ENCODE data around the gene UBTF. TPM values are rescaled to one million over a fixed set of nuclear protein-coding genes. Genes with fewer than 3 reads are reported as not detected.

UBTF gene
- total and polyA plus RNA-seq, 3 experiments from 2014 or later, result 78.0 to 199 (median 186) TPM

- H3K9me3 Mint-ChIP-seq, result no peaks in the 10 kb centered on the region
- Histone ChIP-seq H3K36me3 (ENCODE audit: insufficient read depth, low read length) (peaks cover 11% of the 10 kb centered on the region), H3K9me3 (ENCODE audit: low read length) (no peaks in the 10 kb centered on the region), H3K27ac (ENCODE audit: low read depth, low read length) (no peak overlapping the region), H3K4me3 (ENCODE audit: low read length) (no peak overlapping the region), H3K27me3 (ENCODE audit: insufficient read depth, low read length, poor library complexity, severe bottlenecking) (no peaks in the 10 kb centered on the region), H3K4me1 (ENCODE audit: insufficient read depth, low read length) (peaks cover 29% of the 10 kb centered on the region)
- H3K27ac Mint-ChIP-seq, result peak overlapping the region in 1 of 8 donors; percentile 61
- H3K4me3 Mint-ChIP-seq, result peak overlapping the region in 3 of 7 donors; percentile 26 to 63 (median 44)
- DNase-seq, result no peak
- POLR2A ChIA-PET, result no interaction called here
- CTCF ChIA-PET, result interaction anchor here (0.9 to 2.6 kb wide), 5 partner anchors 8 to 163 kb away, joined by 3 to 7 read pairs (median 4); partner anchors contain the start of gene GRN
- H3K27me3 Mint-ChIP-seq, result peaks cover 0 to 2% of the 10 kb centered on the region in 2 donors
- H3K4me1 Mint-ChIP-seq, result peaks cover 36 to 48% (median 39%) of the 10 kb centered on the region in 3 donors
- H3K36me3 Mint-ChIP-seq, result peaks cover 6 to 58% (median 10%) of the 10 kb centered on the region in 3 donors
These were observed 36.5 kb downstream of the UBTF start for GRCh38 chr17:44183024-44183423.

DNA sequence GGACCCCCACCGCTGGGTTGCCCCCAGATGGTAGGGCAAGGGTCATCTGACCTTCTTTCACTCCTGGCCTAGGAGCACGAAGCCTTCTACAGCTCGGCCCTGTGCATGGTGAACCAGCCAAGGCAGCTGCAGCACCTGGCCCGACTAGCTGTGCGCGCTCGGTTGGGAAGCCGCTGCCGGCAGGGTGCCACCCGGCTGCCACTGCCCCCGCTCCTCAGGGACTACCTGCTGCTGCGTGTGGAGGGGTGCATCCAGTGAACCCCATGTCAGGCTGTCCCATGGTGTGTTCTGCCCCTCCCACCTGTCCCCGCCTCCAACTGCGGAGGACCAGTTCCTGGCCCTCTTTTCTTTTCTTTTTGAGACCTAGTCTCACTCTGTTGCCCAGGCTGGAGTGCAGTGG, 41.3 kb downstream of the UBTF start:
- peaks cover 7 to 10% (median 8%) of the 10 kb centered on the region in 3 donors for H3K4me1 Mint-ChIP-seq
- H3K4me3 Mint-ChIP-seq, result no peak overlapping the region
- peaks cover 9 to 54% (median 10%) of the 10 kb centered on the region in 3 donors for H3K36me3 Mint-ChIP-seq
- H3K27me3 ChIP-seq (ENCODE audit: insufficient read depth, low read length, poor library complexity, severe bottlenecking), result no peaks in the 10 kb centered on the region
- H3K9me3 Mint-ChIP-seq, result no peaks in the 10 kb centered on the region
- H3K27ac ChIP-seq (ENCODE audit: low read depth, low read length), result no peak overlapping the region
- no peaks in the 10 kb centered on the region for H3K9me3 ChIP-seq (ENCODE audit: low read length)
- ChIA-PET CTCF (no interaction called here), POLR2A (no interaction called here)
- H3K27me3 Mint-ChIP-seq, result no peaks in the 10 kb centered on the region
- no peak overlapping the region for H3K4me3 ChIP-seq (ENCODE audit: low read length)
- H3K27ac Mint-ChIP-seq, result peak overlapping the region in 1 of 8 donors; percentile 54
- no peak for DNase-seq
- no peaks in the 10 kb centered on the region for H3K4me1 ChIP-seq (ENCODE audit: insufficient read depth, low read length)
- peaks cover 11% of the 10 kb centered on the region for H3K36me3 ChIP-seq (ENCODE audit: insufficient read depth, low read length)

DNA sequence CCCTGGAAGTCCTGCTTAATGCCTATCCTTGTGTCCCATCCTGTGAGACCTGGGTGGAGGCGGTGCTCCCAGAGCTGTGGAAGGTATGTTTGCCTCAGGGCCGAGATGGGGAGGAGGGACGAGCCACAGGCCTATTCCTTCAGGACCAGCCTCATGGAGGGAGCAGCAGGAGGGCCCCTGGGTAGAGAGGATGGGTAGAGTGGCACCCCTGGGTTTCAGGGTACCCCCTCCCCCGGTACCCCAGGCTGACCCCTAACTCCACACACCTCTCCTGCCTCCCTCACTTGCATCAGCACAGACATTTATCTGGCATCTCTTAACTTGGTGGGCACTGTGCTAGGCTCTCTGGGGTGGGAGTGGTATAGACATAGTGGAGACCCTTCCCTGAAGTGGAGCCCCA, 41.8 kb downstream of the UBTF start:
- Mint-ChIP-seq H3K36me3 (peaks cover 9 to 50% (median 10%) of the 10 kb centered on the region in 3 donors), H3K4me3 (no peak overlapping the region), H3K9me3 (no peaks in the 10 kb centered on the region), H3K27me3 (no peaks in the 10 kb centered on the region), H3K4me1 (peaks cover 7 to 10% (median 7%) of the 10 kb centered on the region in 3 donors), H3K27ac (peak overlapping the region in 1 of 8 donors; percentile 91)
- no peaks in the 10 kb centered on the region for H3K27me3 ChIP-seq (ENCODE audit: insufficient read depth, low read length, poor library complexity, severe bottlenecking)
- no peak overlapping the region for H3K27ac ChIP-seq (ENCODE audit: low read depth, low read length)
- H3K4me1 ChIP-seq (ENCODE audit: insufficient read depth, low read length), result no peaks in the 10 kb centered on the region
- peaks cover 11% of the 10 kb centered on the region for H3K36me3 ChIP-seq (ENCODE audit: insufficient read depth, low read length)
- no peaks in the 10 kb centered on the region for H3K9me3 ChIP-seq (ENCODE audit: low read length)
- ChIA-PET POLR2A (no interaction called here), CTCF (no interaction called here)
- DNase-seq, result no peak
- no peak overlapping the region for H3K4me3 ChIP-seq (ENCODE audit: low read length)

DNA sequence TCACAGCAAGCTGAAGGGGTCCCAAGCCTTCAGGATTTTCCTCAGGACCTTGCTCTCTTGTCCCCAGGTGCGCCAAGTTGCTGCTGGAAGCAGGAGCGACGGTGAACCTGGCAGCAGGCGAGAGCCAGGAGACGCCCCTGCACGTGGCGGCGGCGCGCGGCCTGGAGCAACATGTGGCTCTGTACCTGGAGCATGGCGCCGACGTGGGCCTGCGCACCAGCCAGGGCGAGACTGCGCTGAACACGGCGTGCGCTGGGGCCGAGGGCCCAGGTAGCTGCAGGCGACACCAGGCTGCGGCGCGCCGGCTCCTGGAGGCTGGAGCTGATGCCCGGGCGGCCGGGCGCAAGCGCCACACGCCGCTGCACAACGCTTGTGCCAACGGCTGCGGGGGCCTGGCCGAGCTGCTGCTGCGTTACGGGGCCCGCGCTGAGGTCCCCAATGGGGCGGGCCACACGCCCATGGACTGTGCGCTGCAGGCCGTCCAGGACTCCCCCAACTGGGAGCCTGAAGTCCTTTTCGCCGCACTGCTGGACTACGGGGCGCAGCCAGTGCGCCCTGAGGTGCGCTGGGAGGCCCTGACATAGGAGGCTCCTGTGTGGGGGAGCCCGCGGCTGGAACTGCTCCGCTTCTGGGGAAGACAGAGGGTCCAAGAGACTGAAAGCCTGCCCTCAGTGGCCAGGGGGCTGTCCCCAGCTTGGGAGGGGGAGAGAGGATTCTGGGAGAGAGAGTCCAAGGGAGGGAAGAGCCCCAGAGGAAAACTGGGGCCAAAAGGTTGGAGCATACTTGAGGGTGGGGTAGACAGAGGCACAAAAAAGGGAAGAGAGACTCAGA, 42.6 kb downstream of the UBTF start:
- Histone ChIP-seq H3K27ac (ENCODE audit: low read depth, low read length) (no peak overlapping the region), H3K36me3 (ENCODE audit: insufficient read depth, low read length) (peaks cover 4% of the 10 kb centered on the region), H3K4me3 (ENCODE audit: low read length) (no peak overlapping the region), H3K9me3 (ENCODE audit: low read length) (no peaks in the 10 kb centered on the region), H3K27me3 (ENCODE audit: insufficient read depth, low read length, poor library complexity, severe bottlenecking) (no peaks in the 10 kb centered on the region), H3K4me1 (ENCODE audit: insufficient read depth, low read length) (no peaks in the 10 kb centered on the region)
- H3K9me3 Mint-ChIP-seq, result no peaks in the 10 kb centered on the region
- peak overlapping the region in 1 of 8 donors; percentile 91 for H3K27ac Mint-ChIP-seq
- no peak for DNase-seq
- no peaks in the 10 kb centered on the region for H3K27me3 Mint-ChIP-seq
- CTCF ChIA-PET, result interaction anchor here (1.4 kb wide), 1 partner anchor 10 kb away, joined by 3 read pairs; the partner anchor contains the start of gene TMUB2
- H3K4me1 Mint-ChIP-seq, result peaks cover 4 to 6% (median 4%) of the 10 kb centered on the region in 3 donors
- no peak overlapping the region for H3K4me3 Mint-ChIP-seq
- POLR2A ChIA-PET, result no interaction called here
- peaks cover 8 to 43% (median 9%) of the 10 kb centered on the region in 3 donors for H3K36me3 Mint-ChIP-seq

DNA sequence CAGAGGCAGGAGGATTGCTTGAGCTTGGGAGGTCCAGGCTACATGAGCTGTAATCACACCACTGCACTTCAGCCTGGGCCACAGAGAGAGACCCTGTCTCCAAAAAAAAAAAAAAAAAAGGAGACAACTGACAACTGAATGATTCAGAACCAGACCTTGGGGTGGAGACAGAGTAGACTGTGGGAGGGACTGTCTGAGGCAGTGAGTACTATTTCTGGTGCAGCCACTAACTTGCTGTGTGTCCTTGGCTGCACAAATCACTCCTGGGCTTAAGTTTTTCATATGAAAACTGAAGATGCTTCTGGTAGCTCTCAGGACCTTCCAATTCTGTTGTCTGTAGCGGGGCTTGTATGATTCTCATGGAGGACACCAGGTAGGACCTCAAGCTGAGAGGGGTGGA, 43.2 kb downstream of the UBTF start:
- no peaks in the 10 kb centered on the region for H3K27me3 Mint-ChIP-seq
- H3K36me3 ChIP-seq (ENCODE audit: insufficient read depth, low read length), result no peaks in the 10 kb centered on the region
- H3K9me3 ChIP-seq (ENCODE audit: low read length), result no peaks in the 10 kb centered on the region
- H3K27ac ChIP-seq (ENCODE audit: low read depth, low read length), result no peak overlapping the region
- ChIA-PET CTCF (interaction anchor here (1.4 to 2.2 kb wide), 2 partner anchors 8 to 10 kb away, joined by 3 to 7 read pairs; partner anchors contain the start of gene TMUB2), POLR2A (no interaction called here)
- H3K4me3 Mint-ChIP-seq, result no peak overlapping the region
- no peak overlapping the region for H3K4me3 ChIP-seq (ENCODE audit: low read length)
- H3K4me1 ChIP-seq (ENCODE audit: insufficient read depth, low read length), result no peaks in the 10 kb centered on the region
- no peak for DNase-seq
- peaks cover 4 to 37% (median 7%) of the 10 kb centered on the region in 3 donors for H3K36me3 Mint-ChIP-seq
- peaks cover 0 to 3% (median 0%) of the 10 kb centered on the region in 3 donors for H3K4me1 Mint-ChIP-seq
- no peak overlapping the region for H3K27ac Mint-ChIP-seq
- H3K27me3 ChIP-seq (ENCODE audit: insufficient read depth, low read length, poor library complexity, severe bottlenecking), result no peaks in the 10 kb centered on the region
- H3K9me3 Mint-ChIP-seq, result no peaks in the 10 kb centered on the region

GRCh38 chr17:44174427-44174826, 45.0 kb downstream of the UBTF start:
- no peaks in the 10 kb centered on the region for H3K4me1 ChIP-seq (ENCODE audit: insufficient read depth, low read length)
- H3K27ac ChIP-seq (ENCODE audit: low read depth, low read length), result no peak overlapping the region
- no peaks in the 10 kb centered on the region for H3K9me3 ChIP-seq (ENCODE audit: low read length)
- ChIA-PET POLR2A (no interaction called here), CTCF (interaction anchor here (2.2 kb wide), 1 partner anchor 10 kb away, joined by 7 read pairs; no protein-coding TSS in a partner anchor)
- DNase-seq, result no peak
- Mint-ChIP-seq H3K36me3 (peaks cover 4 to 36% (median 7%) of the 10 kb centered on the region in 3 donors), H3K27ac (no peak overlapping the region), H3K27me3 (peaks cover 0 to 1% of the 10 kb centered on the region in 2 donors), H3K9me3 (no peaks in the 10 kb centered on the region), H3K4me3 (no peak overlapping the region), H3K4me1 (peaks cover 0 to 3% (median 0%) of the 10 kb centered on the region in 3 donors)
- H3K4me3 ChIP-seq (ENCODE audit: low read length), result no peak overlapping the region
- H3K27me3 ChIP-seq (ENCODE audit: insufficient read depth, low read length, poor library complexity, severe bottlenecking), result no peaks in the 10 kb centered on the region
- H3K36me3 ChIP-seq (ENCODE audit: insufficient read depth, low read length), result no peaks in the 10 kb centered on the region

- H3K9me3 Mint-ChIP-seq, result no peaks in the 10 kb centered on the region
- Histone ChIP-seq H3K4me3 (ENCODE audit: low read length) (no peak overlapping the region), H3K36me3 (ENCODE audit: insufficient read depth, low read length) (no peaks in the 10 kb centered on the region), H3K27me3 (ENCODE audit: insufficient read depth, low read length, poor library complexity, severe bottlenecking) (no peaks in the 10 kb centered on the region), H3K4me1 (ENCODE audit: insufficient read depth, low read length) (peaks cover 7% of the 10 kb centered on the region), H3K27ac (ENCODE audit: low read depth, low read length) (no peak overlapping the region), H3K9me3 (ENCODE audit: low read length) (no peaks in the 10 kb centered on the region)
- no peak for DNase-seq
- POLR2A ChIA-PET, result no interaction called here
- H3K4me1 Mint-ChIP-seq, result peaks cover 4 to 9% (median 8%) of the 10 kb centered on the region in 3 donors
- H3K36me3 Mint-ChIP-seq, result peaks cover 0 to 14% (median 3%) of the 10 kb centered on the region in 3 donors
- peak overlapping the region in 2 of 8 donors; percentile 58 to 86 for H3K27ac Mint-ChIP-seq
- CTCF ChIA-PET, result interaction anchor here (1.5 kb wide), 1 partner anchor 26 kb away, joined by 4 read pairs; no protein-coding TSS in a partner anchor
- peaks cover 0 to 1% of the 10 kb centered on the region in 2 donors for H3K27me3 Mint-ChIP-seq
- no peak overlapping the region for H3K4me3 Mint-ChIP-seq
These were observed 47.5 kb downstream of the UBTF start for GRCh38 chr17:44171931-44172455.
